SK-N-SH (cell line): ENCODE data around the gene ATF6B. TPM values are rescaled to one million over a fixed set of nuclear protein-coding genes. Genes with fewer than 3 reads are reported as not detected.

Experiments used
- CTCF ChIA-PET: fragments of 300-600, 350-600 bp; formaldehyde crosslinking; extraction: SDS; loops from one replicate; lab custom pipeline; 2021; lab: Yijun Ruan, JAX
- POLR2A ChIA-PET: fragments of 350-600 bp; sonication (Branson Sonifier 250); formaldehyde crosslinking; extraction: SDS; loops from one replicate; lab custom pipeline; 2020; ENCODE audit warnings: antibody characterized with exemption, inconsistent platforms; lab: Yijun Ruan, JAX
- DNase-seq: peaks from one replicate; pipeline ENCODE4 v3.0.0; 2012
- H2AFZ ChIP-seq: fragments of 200-600 bp; sonication (generic); 2 replicates; pipeline ENCODE4 v1.8.1; 2016; ENCODE audit warnings: antibody characterized with exemption, mild to moderate bottlenecking, low read depth
- H3F3A ChIP-seq: fragments of 200-600 bp; sonication (generic); replicated peaks from 2 replicates; pipeline ENCODE3; 2016; ENCODE audit warnings: antibody characterized with exemption, mild to moderate bottlenecking; ENCODE audit not compliant: insufficient read depth
- H3K27ac ChIP-seq, 2 experiments: fragments of 200-500 bp in 1 of 2; fragments of 200-600 bp in 1 of 2; sonication (Bioruptor generic) in 1 of 2; sonication (generic), shearing (Covaris generic) in 1 of 2; 2 replicates each; pipeline versions ENCODE4 v1.5.1 to v1.6.1; 2014 to 2016; ENCODE audit warnings: low read depth in 2 of 2, inconsistent platforms in 1 of 2, low read length in 1 of 2, mild to moderate bottlenecking in 1 of 2, mixed read lengths in 1 of 2
- H3K27me3 ChIP-seq: fragments of 200-600 bp; sonication (generic), shearing (Covaris generic); 2 replicates; pipeline ENCODE4 v1.6.1; 2016; ENCODE audit warnings: mixed run types; ENCODE audit not compliant: insufficient read depth
- H3K36me3 ChIP-seq, 2 experiments: fragments of 200-500 bp in 1 of 2; fragments of 200-600 bp in 1 of 2; sonication (Bioruptor generic) in 1 of 2; sonication (generic) in 1 of 2; replicated peaks in 1 of 2; 2 replicates each; pipeline versions ENCODE3 to v1.5.1; 2014 to 2016; ENCODE audit warnings: low read length in 1 of 2, mild to moderate bottlenecking in 1 of 2; ENCODE audit not compliant: insufficient read depth in 2 of 2, control insufficient read depth in 1 of 2
- H3K4me1 ChIP-seq, 2 experiments: fragments of 200-500 bp in 1 of 2; fragments of 200-600 bp in 1 of 2; sonication (Bioruptor generic) in 1 of 2; sonication (generic), shearing (Covaris generic) in 1 of 2; 2 replicates each; pipeline versions ENCODE4 v1.5.1 to v1.6.1; 2014 to 2016; ENCODE audit warnings: low read depth in 1 of 2, low read length in 1 of 2, mixed run types in 1 of 2; ENCODE audit not compliant: insufficient read depth in 2 of 2, control insufficient read depth in 1 of 2
- H3K4me2 ChIP-seq: fragments of 200-600 bp; sonication (generic), shearing (Covaris generic); 2 replicates; pipeline ENCODE4 v1.6.1; 2017; ENCODE audit warnings: mixed run types
- H3K4me3 ChIP-seq, 2 experiments: fragments of 200-500 bp in 1 of 2; fragments of 200-600 bp in 1 of 2; sonication (Bioruptor generic) in 1 of 2; sonication (generic), shearing (Covaris generic) in 1 of 2; 2 replicates each; pipeline versions ENCODE4 v1.5.1 to v1.8.1; 2014 to 2016; ENCODE audit warnings: low read depth in 2 of 2, inconsistent platforms in 1 of 2, low read length in 1 of 2, mild to moderate bottlenecking in 1 of 2, mixed read lengths in 1 of 2, moderate library complexity in 1 of 2
- H3K79me2 ChIP-seq: fragments of 200-600 bp; sonication (generic); 2 replicates; pipeline ENCODE4 v1.8.1; 2017; ENCODE audit warnings: mild to moderate bottlenecking; ENCODE audit not compliant: insufficient read depth
- H3K9ac ChIP-seq: fragments of 200-600 bp; sonication (generic); 2 replicates; pipeline ENCODE4 v1.6.1; 2017; ENCODE audit warnings: mixed run types
- H3K9me2 ChIP-seq: fragments of 200-600 bp; sonication (generic); 2 replicates; pipeline ENCODE4 v1.6.1; 2017; ENCODE audit warnings: mixed run types
- H3K9me3 ChIP-seq: fragments of 200-600 bp; sonication (generic); 2 replicates; pipeline ENCODE4 v1.6.1; 2017; ENCODE audit warnings: mixed run types, mild to moderate bottlenecking, moderate library complexity
- H4K20me1 ChIP-seq: fragments of 200-600 bp; sonication (generic); 2 replicates; pipeline ENCODE4 v1.6.1; 2017; ENCODE audit warnings: mild to moderate bottlenecking, mixed run types; ENCODE audit not compliant: insufficient read depth
- FOSL2 ChIP-seq: IDR thresholded peaks from 2 replicates; pipeline ENCODE4 v1.4.0; 2012; ENCODE audit warnings: low read depth, mild to moderate bottlenecking, moderate library complexity, borderline replicate concordance
- FOXJ3 ChIP-seq: sonication (generic); formaldehyde crosslinking; IDR thresholded peaks from 2 replicates; pipeline ENCODE4 v1.5.1; 2020; ENCODE audit warnings: mild to moderate bottlenecking, missing genetic modification reagents
- RAD21 ChIP-seq: IDR thresholded peaks from 2 replicates; pipeline ENCODE4 v1.6.1; 2012; ENCODE audit warnings: mild to moderate bottlenecking, low read length
- RCOR1 ChIP-seq: fragments of 150-350 bp; IDR thresholded peaks from 2 replicates; pipeline ENCODE4 v1.6.1; 2017; ENCODE audit warnings: antibody characterized with exemption, low read length
- SIN3A ChIP-seq: IDR thresholded peaks from 2 replicates; pipeline ENCODE4 v1.6.1; 2012; ENCODE audit warnings: low read depth, mild to moderate bottlenecking, low read length, moderate library complexity, borderline replicate concordance
- SMC3 ChIP-seq: IDR thresholded peaks from 2 replicates; pipeline ENCODE4 v1.6.1; 2012; ENCODE audit warnings: low read depth, low read length, improper control_type of control experiment
- TCF12 ChIP-seq: IDR thresholded peaks from 2 replicates; pipeline ENCODE4 v1.4.0; 2012
- WGBS: methylation state at CpG from one replicate; pipeline ENCODE4 v1.1.6; 2017; ENCODE audit warnings: low lambda C conversion rate; 5-methylcytosine and 5-hydroxymethylcytosine counted together
- polyA plus RNA-seq, 3 experiments: library from polyadenylated mRNA; depleted of rRNA; stranded (reverse); fragments of >200 nt; gene quantifications; 2 replicates each; pipeline ENCODE4 v1.2.3, GENCODE V29; 2012
- TF ChIP-seq, protein P1 (sequence below): fragments of 200-600 bp; sonication (generic); IDR thresholded peaks from 2 replicates; pipeline ENCODE4 v1.6.1; 2017; ENCODE audit warnings: antibody characterized with exemption, mild to moderate bottlenecking, moderate library complexity

The ATF6B gene
- polyA plus RNA-seq, 1 of the 3 experiments (the other 2 are of a cell fraction) = 61.3 TPM

DNA sequence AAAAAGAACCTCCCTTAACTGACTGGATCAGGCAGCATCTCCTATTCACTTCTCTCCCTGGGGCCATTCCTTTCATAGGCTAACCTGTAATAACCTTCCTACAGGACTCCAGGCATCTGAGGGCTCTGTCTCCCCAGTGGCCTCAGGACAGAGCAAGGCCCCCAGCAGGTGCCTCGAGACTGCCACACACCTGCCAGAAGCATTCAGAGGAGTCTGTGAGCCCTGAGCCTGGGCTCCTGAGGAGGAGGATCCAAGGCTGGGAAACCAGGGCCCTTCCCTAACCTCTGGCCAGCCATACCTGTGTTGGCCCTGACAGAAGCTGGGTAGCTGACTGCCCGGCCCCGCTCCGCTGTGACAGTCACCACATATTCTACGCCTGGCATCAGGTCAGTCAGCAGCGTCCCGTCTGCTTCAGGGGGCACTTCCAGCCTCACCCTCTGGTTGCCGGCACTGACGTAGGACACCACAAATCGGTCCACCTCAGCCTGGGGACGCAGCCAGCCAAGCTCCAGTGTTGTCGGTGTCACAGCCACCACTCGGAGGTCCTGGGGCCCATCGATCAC is 39.5 kb downstream of the ATF6B start:
- Histone ChIP-seq H3K4me2 (no peak overlapping the region), H3K9ac (no peak overlapping the region), H2AFZ (no peak overlapping the region), H3K4me3 (no peak overlapping the region), H3F3A (no peaks in the 10 kb centered on the region), H3K9me3 (no peaks in the 10 kb centered on the region), H3K79me2 (no peaks in the 10 kb centered on the region), H4K20me1 (no peaks in the 10 kb centered on the region)
- POLR2A ChIA-PET = no interaction called here
- TF ChIP-seq SMC3 (no peak), RCOR1 (no peak), FOSL2 (no peak)
- TF ChIP-seq, all 33 proteins: peak for 0
- 33% methylated on average over 3 of the region's 14 CpGs for WGBS
- Histone ChIP-seq H3K9me2 (no peaks in the 10 kb centered on the region), H3K36me3 (no peaks in the 10 kb centered on the region), H3K27ac (no peak overlapping the region), H3K4me1 (peaks cover 0 to 8% of the 10 kb centered on the region in 2 experiments; a peak in 2 of 4 replicates), H3K27me3 (peaks cover 50% of the 10 kb centered on the region)
- DNase-seq = no peak
- CTCF ChIA-PET = interaction anchor here (0.8 to 1.6 kb wide), 7 partner anchors 14 to 106 kb away, joined by 3 to 5 read pairs (median 4); partner anchors contain the start of gene FKBPL

DNA sequence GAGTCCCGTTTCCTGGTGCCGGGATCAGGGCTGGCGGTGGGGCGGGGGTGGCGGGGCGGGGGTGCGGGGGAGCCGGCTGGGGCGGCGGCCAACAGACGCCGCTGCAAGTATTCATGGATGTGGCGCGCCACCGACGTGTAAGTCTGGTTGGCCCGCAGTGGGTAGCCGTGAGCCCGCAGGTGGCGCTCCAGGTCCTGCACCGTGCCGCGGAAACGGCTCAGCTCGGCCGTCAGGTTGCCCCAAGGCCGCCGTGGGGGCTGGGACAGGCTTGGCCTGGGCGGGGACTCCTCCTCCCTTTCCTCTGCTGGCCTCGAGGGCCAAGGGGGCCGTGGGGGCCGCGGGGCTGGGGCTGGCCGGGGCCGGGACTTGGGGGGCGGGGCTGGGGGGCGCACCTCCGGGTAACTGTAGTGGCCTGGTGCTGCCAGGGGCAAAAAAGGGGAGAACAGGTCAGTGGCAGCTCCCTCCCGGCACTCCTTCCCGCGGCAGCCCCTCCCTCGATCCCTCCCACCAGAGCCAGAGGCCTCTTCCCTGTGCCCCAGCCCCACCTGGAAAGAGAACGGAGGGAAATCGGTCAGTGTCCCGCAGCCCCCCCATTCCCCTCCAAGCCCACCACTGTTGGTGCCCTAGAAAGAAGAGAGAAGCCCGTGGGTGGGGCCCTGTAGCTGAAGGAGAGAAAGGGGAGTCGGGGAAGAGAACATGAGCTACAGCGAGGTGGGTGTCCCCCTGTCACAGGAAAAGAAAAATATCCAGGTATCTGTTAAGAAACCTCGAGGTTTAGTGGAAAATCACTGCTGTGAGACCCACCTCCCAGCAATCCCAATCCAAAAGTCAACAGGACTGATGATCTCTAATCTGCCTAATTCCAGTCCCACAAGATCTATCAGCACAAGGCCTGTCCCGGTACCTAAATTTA is 40.2 kb downstream of the ATF6B start:
- Histone ChIP-seq H3K27me3 (peaks cover 47% of the 10 kb centered on the region), H3K9ac (no peak overlapping the region), H3K27ac (no peak overlapping the region), H3K4me3 (no peak overlapping the region), H3K9me3 (no peaks in the 10 kb centered on the region), H3F3A (no peaks in the 10 kb centered on the region), H3K9me2 (no peaks in the 10 kb centered on the region), H3K36me3 (no peaks in the 10 kb centered on the region), H3K79me2 (no peaks in the 10 kb centered on the region), H3K4me2 (no peak overlapping the region), H4K20me1 (no peaks in the 10 kb centered on the region), H3K4me1 (peaks cover 0 to 8% of the 10 kb centered on the region in 2 experiments; a peak in 2 of 4 replicates), H2AFZ (no peak overlapping the region)
- POLR2A ChIA-PET = no interaction called here
- CTCF ChIA-PET = interaction anchor here (0.6 to 1.6 kb wide), 6 partner anchors 13 to 1578 kb away, joined by 3 to 5 read pairs (median 4); partner anchors contain the start of gene FKBPL
- 43% methylated on average over 7 of the region's 50 CpGs for WGBS
- TF ChIP-seq, protein P1, sequence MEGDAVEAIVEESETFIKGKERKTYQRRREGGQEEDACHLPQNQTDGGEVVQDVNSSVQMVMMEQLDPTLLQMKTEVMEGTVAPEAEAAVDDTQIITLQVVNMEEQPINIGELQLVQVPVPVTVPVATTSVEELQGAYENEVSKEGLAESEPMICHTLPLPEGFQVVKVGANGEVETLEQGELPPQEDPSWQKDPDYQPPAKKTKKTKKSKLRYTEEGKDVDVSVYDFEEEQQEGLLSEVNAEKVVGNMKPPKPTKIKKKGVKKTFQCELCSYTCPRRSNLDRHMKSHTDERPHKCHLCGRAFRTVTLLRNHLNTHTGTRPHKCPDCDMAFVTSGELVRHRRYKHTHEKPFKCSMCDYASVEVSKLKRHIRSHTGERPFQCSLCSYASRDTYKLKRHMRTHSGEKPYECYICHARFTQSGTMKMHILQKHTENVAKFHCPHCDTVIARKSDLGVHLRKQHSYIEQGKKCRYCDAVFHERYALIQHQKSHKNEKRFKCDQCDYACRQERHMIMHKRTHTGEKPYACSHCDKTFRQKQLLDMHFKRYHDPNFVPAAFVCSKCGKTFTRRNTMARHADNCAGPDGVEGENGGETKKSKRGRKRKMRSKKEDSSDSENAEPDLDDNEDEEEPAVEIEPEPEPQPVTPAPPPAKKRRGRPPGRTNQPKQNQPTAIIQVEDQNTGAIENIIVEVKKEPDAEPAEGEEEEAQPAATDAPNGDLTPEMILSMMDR = peak; percentile 43
- TF ChIP-seq TCF12 (no peak), RAD21 (peak; percentile 57), FOXJ3 (CRISPR knock-in tag) (no peak), SIN3A (peak; percentile 30; the same call in 1 of the 2 replicates), SMC3 (peak; percentile 41)
- DNase-seq = peak; percentile 81
